ENCODE measurements around the gene SYNGAP1. TPM values are rescaled to one million over a fixed set of nuclear protein-coding genes. Genes with fewer than 3 reads are reported as not detected.

Gene SYNGAP1
- total and polyA plus RNA-seq, 9 of the 15 experiments (the other 6 are each of a cell fraction or from before 2014, with no cell fraction given) = 0.01 to 22.8 (median 3.2) TPM

- 0 out of 4 replicates have a peak, but pooled peaks of 1 of the 2 experiments have one; percentile 67 for TF ChIP-seq BCLAF1 (IDR thresholded peaks at IDR 0.05; ENCODE audit: borderline replicate concordance in 1 of 2, control insufficient read depth in 1 of 2, low read depth in 2 of 2, low read length in 1 of 2)
- no peak; the same call in none of the 2 replicates for TF ChIP-seq SMAD4 (CRISPR knock-in tag; conservative IDR thresholded peaks at IDR 0.05)
- peak; percentile 65 for TF ChIP-seq HNRNPLL (IDR thresholded peaks at IDR 0.05; ENCODE audit: low read depth, low read length, poor library complexity, severe bottlenecking)
- no peak for TF ChIP-seq CREBBP (IDR thresholded peaks at IDR 0.05; ENCODE audit: low read depth, low read length)
- peak; percentile 73 to 74; a peak in 1 of 4 replicates for TF ChIP-seq SIN3A (IDR thresholded peaks at IDR 0.05; ENCODE audit: borderline replicate concordance in 2 of 2, control insufficient read depth in 1 of 2, low read depth in 2 of 2, low read length in 2 of 2)
- peak; percentile 74 for TF ChIP-seq ZBTB26 (CRISPR knock-in tag; IDR thresholded peaks at IDR 0.05)
- no peak for TF ChIP-seq VEZF1 (CRISPR knock-in tag; IDR thresholded peaks at IDR 0.05)
- peak in 2 of 3 experiments; percentile 47 to 69 for TF ChIP-seq YY1 (IDR thresholded peaks at IDR 0.05; ENCODE audit: borderline replicate concordance in 1 of 3, control insufficient read depth in 1 of 3, extremely low read depth in 1 of 3, insufficient read depth in 3 of 3, insufficient read length in 1 of 3, insufficient replicate concordance in 2 of 3, low read depth in 1 of 3, low read length in 2 of 3)
- TF ChIP-seq OTX1 (CRISPR knock-in tag; IDR thresholded peaks at IDR 0.05) = peak; percentile 83; the same call in 1 of the 2 replicates
- no peak for TF ChIP-seq HNRNPK (IDR thresholded peaks at IDR 0.05; ENCODE audit: low read depth, low read length, poor library complexity, severe bottlenecking)
- TF ChIP-seq CXXC5 (CRISPR knock-in tag; IDR thresholded peaks at IDR 0.05) = peak; percentile 99
- TF ChIP-seq PRDM10 (IDR thresholded peaks at IDR 0.05; ENCODE audit: partially characterized antibody) = peak; percentile 68
- TF ChIP-seq NFRKB (IDR thresholded peaks at IDR 0.05; ENCODE audit: low read depth) = 0 out of 2 replicates have a peak, but pooled peaks have one; percentile 54
These were observed 9.7 kb upstream of the SYNGAP1 start (continued) for GRCh38 chr6:33410050-33410710.
